Activated B cell treated with CpG ODN at 0.5 μM for 24 hours (primary cell): ENCODE measurements around the gene DENND11. TPM values are rescaled to one million over a fixed set of nuclear protein-coding genes. Genes with fewer than 3 reads are reported as not detected.

ENCODE experiments used
- ATAC-seq: fragments of 200-7000 bp; cut with Tn5 transposase; one replicate; pipeline ENCODE4 v1.10.0; 2021; ENCODE audit warnings: low read depth, mild to moderate bottlenecking, moderate library complexity
- CTCF ChIA-PET: fragments of 350-600 bp; sonication (Branson Sonifier 250); formaldehyde crosslinking; loops from one replicate; lab custom pipeline; 2021; ENCODE audit warnings: antibody characterized with exemption; lab: Charles Lee
- POLR2A ChIA-PET: fragments of 350-600 bp; sonication (Branson Sonifier 250); formaldehyde crosslinking; loops from one replicate; lab custom pipeline; 2021; ENCODE audit warnings: antibody characterized with exemption; lab: Charles Lee
- DNase-seq: peaks from one replicate; pipeline ENCODE4 v3.0.0; 2022
- H3K27ac Mint-ChIP-seq: one replicate; pipeline ENCODE4 v1.8.0; 2020; ENCODE audit warnings: mixed read lengths
- H3K27me3 Mint-ChIP-seq: one replicate; pipeline ENCODE4 v1.8.0; 2021; ENCODE audit warnings: mixed read lengths
- H3K36me3 Mint-ChIP-seq: one replicate; pipeline ENCODE4 v1.8.0; 2021; ENCODE audit warnings: low read depth, mixed read lengths
- H3K4me1 Mint-ChIP-seq: one replicate; pipeline ENCODE4 v1.8.0; 2021; ENCODE audit warnings: mixed read lengths
- H3K4me3 Mint-ChIP-seq: one replicate; pipeline ENCODE4 v1.8.0; 2020; ENCODE audit warnings: mild to moderate bottlenecking, mixed read lengths
- H3K9me3 Mint-ChIP-seq: one replicate; pipeline ENCODE4 v1.8.0; 2020; ENCODE audit warnings: mixed read lengths
- intact Hi-C: fragments of 100-400 bp; cut with micrococcal nuclease; formaldehyde crosslinking; loops from one replicate; pipeline ENCODE4 v1.15.1; 2024
- total RNA-seq: library from RNA; stranded (reverse); gene quantifications from 2 replicates; pipeline ENCODE4 v1.2.3, GENCODE V29; 2022
- TF ChIP-seq, protein P1 (sequence below): fragments of 200-600 bp; IDR thresholded peaks from one replicate; pipeline ENCODE4 v1.8.0; 2022; ENCODE audit warnings: antibody characterized with exemption, mild to moderate bottlenecking

DENND11 gene
- total RNA-seq, 1 donor from 2014 or later = 58.1 TPM

DNA sequence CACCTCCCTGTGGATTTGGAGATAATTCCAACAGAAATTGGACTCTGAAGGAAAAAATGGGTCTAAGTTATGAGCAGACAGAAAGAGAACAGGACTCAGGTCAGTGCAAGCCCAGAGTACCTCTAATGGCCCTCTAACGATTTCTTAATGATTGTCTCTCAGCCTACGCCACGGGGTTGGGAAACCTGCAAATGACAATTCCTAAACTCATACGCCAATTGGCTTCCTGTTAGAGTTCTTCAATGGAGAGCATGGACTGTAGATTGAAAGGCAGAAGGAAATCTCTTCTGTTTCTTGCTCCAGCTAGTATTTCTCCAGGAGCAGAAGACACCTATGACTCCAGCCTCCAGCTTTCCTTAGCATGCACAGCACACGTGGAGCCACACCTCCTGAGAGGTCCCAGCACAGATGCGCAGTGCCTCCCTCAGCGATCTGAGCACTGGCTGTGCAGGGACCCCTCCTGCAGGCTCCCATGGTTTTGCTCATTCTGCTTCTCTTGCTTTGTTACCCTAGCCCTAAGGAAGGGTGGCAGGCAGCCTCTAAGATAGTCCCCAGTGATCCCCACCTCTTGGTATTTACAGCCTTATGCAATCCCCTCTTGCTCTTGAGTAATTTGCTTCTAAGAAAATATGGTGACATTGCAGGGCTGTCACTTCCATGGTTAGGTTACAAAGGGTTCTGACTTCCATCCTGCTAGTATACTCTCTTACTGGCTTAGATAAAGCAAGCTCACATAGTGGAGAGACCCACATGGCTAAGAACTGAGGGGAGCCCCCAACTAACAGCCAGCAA lies 30.1 kb downstream of the DENND11 start:
- Mint-ChIP-seq H3K4me3 (no peak overlapping the region), H3K36me3 (peaks cover 57% of the 10 kb centered on the region), H3K27ac (peak overlapping the region; percentile 53), H3K9me3 (no peaks in the 10 kb centered on the region), H3K27me3 (no peaks in the 10 kb centered on the region), H3K4me1 (peaks cover 16% of the 10 kb centered on the region)
- TF ChIP-seq, protein P1, sequence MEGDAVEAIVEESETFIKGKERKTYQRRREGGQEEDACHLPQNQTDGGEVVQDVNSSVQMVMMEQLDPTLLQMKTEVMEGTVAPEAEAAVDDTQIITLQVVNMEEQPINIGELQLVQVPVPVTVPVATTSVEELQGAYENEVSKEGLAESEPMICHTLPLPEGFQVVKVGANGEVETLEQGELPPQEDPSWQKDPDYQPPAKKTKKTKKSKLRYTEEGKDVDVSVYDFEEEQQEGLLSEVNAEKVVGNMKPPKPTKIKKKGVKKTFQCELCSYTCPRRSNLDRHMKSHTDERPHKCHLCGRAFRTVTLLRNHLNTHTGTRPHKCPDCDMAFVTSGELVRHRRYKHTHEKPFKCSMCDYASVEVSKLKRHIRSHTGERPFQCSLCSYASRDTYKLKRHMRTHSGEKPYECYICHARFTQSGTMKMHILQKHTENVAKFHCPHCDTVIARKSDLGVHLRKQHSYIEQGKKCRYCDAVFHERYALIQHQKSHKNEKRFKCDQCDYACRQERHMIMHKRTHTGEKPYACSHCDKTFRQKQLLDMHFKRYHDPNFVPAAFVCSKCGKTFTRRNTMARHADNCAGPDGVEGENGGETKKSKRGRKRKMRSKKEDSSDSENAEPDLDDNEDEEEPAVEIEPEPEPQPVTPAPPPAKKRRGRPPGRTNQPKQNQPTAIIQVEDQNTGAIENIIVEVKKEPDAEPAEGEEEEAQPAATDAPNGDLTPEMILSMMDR = no peak
- ChIA-PET POLR2A (no interaction called here), CTCF (no interaction called here)
- no peak for DNase-seq
- ATAC-seq = no peak
- intact Hi-C loops = no loop called here

DNA sequence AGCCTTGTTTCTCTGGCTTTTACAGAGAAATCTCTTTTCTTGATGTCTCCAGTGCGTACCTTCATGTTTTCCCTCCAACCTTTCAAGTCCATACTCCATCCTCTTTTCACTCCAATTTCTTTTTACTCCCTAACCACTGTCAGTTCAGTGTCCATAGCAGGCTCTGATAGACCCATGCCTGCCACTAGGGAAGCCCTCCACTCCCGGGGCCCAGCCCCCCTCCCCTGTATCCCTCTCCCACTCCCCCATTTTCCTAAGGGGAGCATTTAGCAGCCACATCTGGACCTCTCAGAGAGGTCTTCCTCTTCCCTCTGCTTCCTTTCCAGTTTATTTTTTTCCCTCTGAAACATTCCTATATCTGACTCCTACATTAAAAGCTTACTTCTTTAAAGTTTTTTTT lies 33.1 kb downstream of the DENND11 start:
- TF ChIP-seq, protein P1 = no peak
- Mint-ChIP-seq H3K36me3 (peaks cover 75% of the 10 kb centered on the region), H3K27ac (no peak overlapping the region)

DNA sequence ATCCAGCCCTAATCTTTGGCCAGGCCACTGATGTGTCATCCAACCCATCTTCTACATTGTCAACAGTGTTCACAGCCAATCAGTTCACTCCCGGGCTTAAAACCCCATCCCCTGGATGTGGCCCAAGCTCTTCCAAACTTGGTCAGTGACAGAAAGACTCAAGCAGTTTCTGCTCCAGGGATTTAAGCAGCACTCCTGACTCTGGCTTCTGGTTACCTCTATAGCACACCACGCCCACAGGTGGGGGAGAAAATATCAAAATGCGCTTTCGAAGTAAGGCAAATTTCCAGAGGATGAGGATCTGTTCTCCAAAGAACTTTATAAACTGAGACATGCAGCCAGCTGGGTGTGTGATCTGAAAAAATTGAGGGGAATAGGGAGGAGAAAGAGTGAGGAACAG lies 35.9 kb downstream of the DENND11 start:
- POLR2A ChIA-PET = no interaction called here
- H3K27ac Mint-ChIP-seq = peak overlapping the region; percentile 10

More for the DNA sequence above, 33.1 kb downstream of the DENND11 start:
- ATAC-seq = no peak
- H3K27me3 Mint-ChIP-seq = no peaks in the 10 kb centered on the region
- intact Hi-C loops = no loop called here
- no peak for DNase-seq
- no peaks in the 10 kb centered on the region for H3K9me3 Mint-ChIP-seq
- POLR2A ChIA-PET = no interaction called here
- no peaks in the 10 kb centered on the region for H3K4me1 Mint-ChIP-seq
- H3K4me3 Mint-ChIP-seq = no peak overlapping the region
- CTCF ChIA-PET = no interaction called here

DNA sequence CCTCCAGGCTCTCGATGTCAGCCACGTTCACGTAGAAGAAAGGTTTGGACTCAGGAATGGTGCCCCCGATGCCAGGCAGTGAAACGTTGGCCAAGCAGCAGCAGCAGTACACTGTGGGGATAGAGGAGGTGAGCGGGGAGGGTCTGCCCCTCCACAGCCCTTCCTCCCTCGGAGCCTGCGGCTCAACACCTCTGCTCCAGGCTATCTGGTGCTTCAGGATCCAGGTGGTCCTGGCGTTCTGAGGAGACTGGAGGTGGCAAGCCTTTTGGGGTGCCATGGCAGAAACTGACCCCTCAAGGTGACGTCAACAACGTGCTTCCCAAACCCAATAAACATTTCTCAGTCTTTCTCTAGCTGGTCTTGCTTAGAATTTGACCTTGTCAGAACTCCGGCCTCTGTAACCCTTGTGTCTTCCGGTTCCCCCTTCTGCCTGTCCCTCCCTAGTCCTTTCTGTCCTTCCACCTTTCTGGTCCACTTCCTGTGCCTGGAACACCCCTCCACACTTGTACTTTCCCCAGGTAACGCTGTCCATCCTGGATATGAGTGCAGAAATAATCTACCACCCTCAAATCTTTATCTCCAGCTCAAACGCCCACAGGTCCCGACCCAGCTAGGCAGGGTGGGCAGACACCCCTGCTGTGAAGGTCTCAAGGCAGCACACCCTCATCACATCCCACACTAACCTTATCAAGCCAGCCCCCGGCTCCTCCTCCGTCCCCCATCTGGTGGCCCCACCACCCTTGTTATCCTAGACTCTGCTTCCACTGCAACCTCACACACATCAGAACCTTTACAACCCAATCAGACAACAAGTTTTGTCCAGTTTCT lies 36.5 kb downstream of the DENND11 start:
- TF ChIP-seq, protein P1 = no peak
- no peak overlapping the region for H3K4me3 Mint-ChIP-seq
- DNase-seq (no peak), ATAC-seq (no peak)
- H3K27me3 Mint-ChIP-seq = no peaks in the 10 kb centered on the region
- H3K4me1 Mint-ChIP-seq = peaks cover 8% of the 10 kb centered on the region
- no peaks in the 10 kb centered on the region for H3K9me3 Mint-ChIP-seq
- intact Hi-C loops = no loop called here
- POLR2A ChIA-PET = no interaction called here
- peaks cover 80% of the 10 kb centered on the region for H3K36me3 Mint-ChIP-seq
- CTCF ChIA-PET = no interaction called here
- peak overlapping the region; percentile 10 for H3K27ac Mint-ChIP-seq

More for the DNA sequence above, 35.9 kb downstream of the DENND11 start:
- H3K4me1 Mint-ChIP-seq = peaks cover 5% of the 10 kb centered on the region
- H3K4me3 Mint-ChIP-seq = no peak overlapping the region
- no peaks in the 10 kb centered on the region for H3K27me3 Mint-ChIP-seq
- H3K9me3 Mint-ChIP-seq = no peaks in the 10 kb centered on the region
- H3K36me3 Mint-ChIP-seq = peaks cover 81% of the 10 kb centered on the region
- TF ChIP-seq, protein P1 = no peak
- DNase-seq (no peak), ATAC-seq (no peak)
- CTCF ChIA-PET = interaction anchor here (1.3 kb wide), 1 partner anchor 12 kb away, joined by 3 read pairs; no protein-coding TSS in a partner anchor
- intact Hi-C loops = no loop called here

DNA sequence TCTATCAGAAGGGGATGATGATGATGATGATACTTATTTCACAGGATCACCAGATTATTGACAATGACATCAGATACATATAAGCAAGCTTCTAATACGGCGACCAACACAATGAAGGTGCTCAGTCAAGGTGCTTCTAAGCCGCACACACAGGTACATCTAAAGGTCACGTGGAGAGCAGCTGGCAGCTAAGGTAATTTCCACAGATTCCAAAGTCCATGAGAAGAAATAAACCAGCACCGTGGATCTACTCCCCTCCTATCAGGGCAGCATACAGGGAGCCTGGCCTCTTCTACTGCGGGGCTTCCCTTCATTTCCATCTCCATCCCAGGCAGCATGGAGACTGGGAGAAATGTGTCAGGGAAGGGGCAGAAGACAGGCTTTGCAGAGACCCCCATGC lies 37.5 kb downstream of the DENND11 start:
- H3K27ac Mint-ChIP-seq = no peak overlapping the region
- no peak for ATAC-seq
- POLR2A ChIA-PET = no interaction called here
- H3K4me3 Mint-ChIP-seq = no peak overlapping the region
- H3K9me3 Mint-ChIP-seq = no peaks in the 10 kb centered on the region
- TF ChIP-seq, protein P1 = no peak
- CTCF ChIA-PET = no interaction called here
- DNase-seq = no peak
- no peaks in the 10 kb centered on the region for H3K27me3 Mint-ChIP-seq
- H3K4me1 Mint-ChIP-seq = peaks cover 13% of the 10 kb centered on the region
- H3K36me3 Mint-ChIP-seq = peaks cover 85% of the 10 kb centered on the region
- intact Hi-C loops = no loop called here
